NCI-H526 (cell line): ENCODE measurements around the gene STAU1.
"Not testable (repeated sequence)": the region's sequence is repeated elsewhere in the genome, so short reads cannot be mapped to it uniquely, and the experiment has no call there.

Source experiments
- DNase-seq, 2 experiments: peaks; one replicate each; lab custom pipeline; 2025; lab: John Stamatoyannopoulos, UW

STAU1 gene

DNA sequence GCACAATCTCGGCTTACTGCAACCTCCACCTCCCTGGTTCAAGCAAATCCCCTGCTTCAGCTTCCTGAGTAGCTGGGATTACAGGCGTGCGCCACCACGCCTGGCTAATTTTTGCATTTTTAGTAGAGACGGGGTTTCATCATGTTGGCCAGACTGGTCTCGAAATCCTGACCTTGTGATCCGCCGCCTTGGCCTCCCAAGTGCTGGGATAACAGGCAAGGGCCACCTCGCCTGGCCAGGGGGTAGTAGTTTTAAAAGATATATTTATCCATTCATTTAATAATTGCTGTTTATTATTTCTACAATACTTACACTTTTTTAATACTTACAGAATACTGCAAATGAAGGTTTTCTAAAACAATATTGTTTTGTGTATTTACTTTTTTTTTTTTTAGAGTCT lies 15.6 kb upstream of the STAU1 start:
- DNase-seq, result no peak

GRCh38 chr20:49203011-49203410 lies 14.9 kb upstream of the STAU1 start:
- no peak for DNase-seq

GRCh38 chr20:49199729-49200293 lies 11.7 kb upstream of the STAU1 start:
- no peak for DNase-seq

- not testable (repeated sequence) for DNase-seq
Measured at GRCh38 chr20:49192944-49193518, 4.9 kb upstream of the STAU1 start.

- DNase-seq, result peak in 1 of 2 experiments; percentile 56
Measured at GRCh38 chr20:49187330-49187850, 744 bp downstream of the STAU1 start.

- peak; percentile 49 to 59 for DNase-seq
Measured at GRCh38 chr20:49186535-49187329, 1.4 kb downstream of the STAU1 start.

DNA sequence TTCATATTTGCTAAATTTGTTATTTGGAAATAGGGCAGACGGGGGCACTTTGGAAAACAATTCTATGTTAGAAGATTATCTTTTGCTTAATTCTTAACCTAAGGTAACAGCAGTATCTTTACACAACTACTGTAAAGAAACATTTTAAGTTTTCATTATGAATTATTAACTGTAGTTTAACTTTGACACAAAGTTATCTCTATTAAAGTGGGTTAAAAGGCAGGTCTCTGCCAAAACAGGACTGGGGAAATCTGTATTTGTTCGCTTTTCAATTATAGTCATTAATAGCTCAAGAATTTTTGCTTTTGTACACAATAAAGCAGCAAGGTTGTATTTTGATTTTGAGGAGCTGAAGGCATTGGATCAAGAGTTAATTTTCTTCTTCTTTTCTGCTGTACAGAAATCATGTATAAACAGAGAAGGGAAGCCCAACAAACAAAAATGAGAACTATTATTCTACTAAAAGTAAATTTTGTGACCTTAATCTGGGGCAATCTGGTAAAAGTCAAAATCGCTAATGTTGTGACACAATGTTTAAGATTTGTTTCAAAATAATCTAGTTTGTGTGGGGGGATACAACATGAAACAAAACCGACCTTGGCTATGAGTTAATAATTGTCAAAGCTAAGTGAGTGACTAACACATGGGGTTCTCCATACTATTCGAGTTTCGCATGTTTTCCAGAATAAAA lies 2.9 kb downstream of the STAU1 start:
- no peak for DNase-seq

GRCh38 chr20:49184691-49185070 lies 3.5 kb downstream of the STAU1 start:
- no peak for DNase-seq

- DNase-seq, result not testable (repeated sequence)
Measured at GRCh38 chr20:49184084-49184501, 4.0 kb downstream of the STAU1 start.

DNA sequence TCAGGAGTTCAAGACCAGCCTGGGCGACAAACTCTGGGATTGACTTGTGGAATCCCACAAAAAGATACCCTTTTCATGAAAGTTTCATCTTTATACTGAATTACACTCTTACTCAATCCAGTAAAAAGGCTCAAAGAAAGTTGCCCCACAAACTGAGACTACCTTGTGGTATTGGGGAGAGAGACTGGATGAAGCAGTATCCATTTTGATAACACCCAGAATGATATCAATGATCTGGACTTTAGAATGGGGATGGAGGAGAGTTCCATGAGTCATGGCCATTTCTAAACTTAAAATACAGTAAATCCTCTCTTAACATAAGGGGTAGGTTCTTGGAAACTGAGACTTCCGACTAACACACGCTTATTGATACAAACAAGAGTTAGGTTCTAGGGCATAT lies 4.7 kb downstream of the STAU1 start:
- DNase-seq, result no peak

DNA sequence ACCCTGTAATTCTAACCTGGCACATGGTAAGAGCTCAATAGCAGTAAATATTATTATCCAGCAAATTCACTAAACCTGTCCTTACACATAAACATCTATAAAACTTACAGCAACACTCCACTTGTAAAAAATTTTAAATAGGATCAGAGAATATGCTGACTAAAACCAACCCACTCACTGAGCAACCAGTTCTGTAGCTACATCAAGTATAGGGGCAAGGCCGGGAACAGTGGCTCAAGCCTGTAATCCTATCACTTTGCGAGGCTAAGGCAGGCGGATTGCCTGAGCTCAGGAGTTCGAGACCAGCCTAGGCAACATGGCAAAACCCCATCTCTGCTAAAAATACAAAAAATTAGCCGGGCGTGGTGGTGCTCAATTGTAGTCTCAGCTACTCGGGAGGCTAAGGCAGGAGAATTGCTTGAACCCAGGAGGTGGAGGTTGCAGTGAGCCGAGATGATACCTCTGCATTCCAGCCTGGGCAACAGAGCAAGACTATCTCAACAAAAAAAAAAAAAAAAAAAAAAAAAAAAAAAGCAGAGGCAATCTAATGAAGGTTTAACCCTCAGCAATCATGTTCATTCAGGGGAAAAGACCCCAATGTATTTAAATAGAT lies 6.8 kb downstream of the STAU1 start:
- DNase-seq, result no peak

- peak; percentile 73 to 78 for DNase-seq
Measured at GRCh38 chr20:49179368-49180277, 8.5 kb downstream of the STAU1 start.

DNA sequence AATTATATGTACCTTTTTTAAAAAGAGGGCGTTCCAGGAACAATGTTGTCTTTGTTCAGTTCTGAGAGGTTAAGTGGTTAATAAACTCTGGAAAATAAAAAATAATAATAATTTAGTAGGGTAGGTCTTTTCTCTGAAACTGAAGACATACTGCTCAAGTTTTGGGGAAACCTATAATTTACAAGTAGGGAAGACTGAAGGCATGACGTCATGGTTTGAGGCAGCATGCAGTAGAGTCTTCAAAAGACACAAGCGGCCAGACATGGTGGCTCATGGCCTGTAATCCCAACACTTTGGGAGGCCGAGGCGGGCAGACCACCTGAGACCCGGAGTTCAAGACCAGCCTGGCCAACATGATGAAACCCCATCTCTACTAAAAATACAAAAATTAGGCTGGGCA lies 14.0 kb downstream of the STAU1 start:
- no peak for DNase-seq

DNA sequence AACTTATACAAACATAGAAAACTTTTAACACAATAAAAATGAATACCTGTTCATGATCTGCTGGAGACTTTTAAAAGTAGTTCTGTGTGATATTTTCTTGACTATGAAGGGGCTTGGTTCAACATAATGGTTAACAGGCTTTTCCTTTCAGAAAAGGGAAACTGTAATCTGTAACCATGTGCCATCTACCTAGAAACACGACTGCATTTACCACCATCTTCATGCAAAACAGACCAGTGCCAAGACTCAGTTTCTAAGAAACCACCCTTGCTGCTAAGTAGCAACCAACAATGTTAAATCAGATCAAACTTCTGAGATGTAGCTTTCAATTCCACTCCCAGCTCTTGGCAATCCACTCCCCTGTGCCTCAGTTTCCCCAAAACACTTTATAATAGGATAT lies 15.7 kb downstream of the STAU1 start:
- no peak for DNase-seq

- no peak for DNase-seq
Measured at GRCh38 chr20:49171909-49172308, 16.2 kb downstream of the STAU1 start.

- no peak for DNase-seq
Measured at GRCh38 chr20:49170714-49171113, 17.4 kb downstream of the STAU1 start.

- DNase-seq, result no peak
Measured at GRCh38 chr20:49169547-49169946, 18.6 kb downstream of the STAU1 start.

- DNase-seq, result not testable (repeated sequence)
Measured at GRCh38 chr20:49168864-49169263, 19.3 kb downstream of the STAU1 start.

- no peak for DNase-seq
Measured at GRCh38 chr20:49167811-49168507, 20.2 kb downstream of the STAU1 start.
